ENCODE measurements around the gene HS6ST2.
"Not testable (repeated sequence)": the region's sequence is repeated elsewhere in the genome, so short reads cannot be mapped to it uniquely, and the experiment has no call there.

DNA sequence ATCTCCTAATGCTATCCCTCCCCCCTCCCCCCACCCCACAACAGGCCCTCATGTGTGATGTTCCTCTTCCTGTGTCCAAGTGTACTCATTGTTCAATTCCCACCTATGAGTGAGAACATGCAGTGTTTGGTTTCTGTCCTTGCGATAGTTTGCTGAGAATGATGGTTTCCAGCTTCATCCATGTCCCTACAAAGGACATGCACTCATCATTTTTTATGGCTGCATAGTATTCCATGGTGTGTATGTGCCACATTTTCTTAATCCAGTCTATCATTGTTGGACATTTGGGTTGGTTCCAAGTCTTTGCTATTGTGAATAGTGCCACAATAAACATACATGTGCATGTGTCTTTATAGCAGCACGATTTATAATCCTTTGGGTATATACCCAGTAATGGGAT, 77.7 kb downstream of the HS6ST2 start:
- TF ChIP-seq, protein P1, sequence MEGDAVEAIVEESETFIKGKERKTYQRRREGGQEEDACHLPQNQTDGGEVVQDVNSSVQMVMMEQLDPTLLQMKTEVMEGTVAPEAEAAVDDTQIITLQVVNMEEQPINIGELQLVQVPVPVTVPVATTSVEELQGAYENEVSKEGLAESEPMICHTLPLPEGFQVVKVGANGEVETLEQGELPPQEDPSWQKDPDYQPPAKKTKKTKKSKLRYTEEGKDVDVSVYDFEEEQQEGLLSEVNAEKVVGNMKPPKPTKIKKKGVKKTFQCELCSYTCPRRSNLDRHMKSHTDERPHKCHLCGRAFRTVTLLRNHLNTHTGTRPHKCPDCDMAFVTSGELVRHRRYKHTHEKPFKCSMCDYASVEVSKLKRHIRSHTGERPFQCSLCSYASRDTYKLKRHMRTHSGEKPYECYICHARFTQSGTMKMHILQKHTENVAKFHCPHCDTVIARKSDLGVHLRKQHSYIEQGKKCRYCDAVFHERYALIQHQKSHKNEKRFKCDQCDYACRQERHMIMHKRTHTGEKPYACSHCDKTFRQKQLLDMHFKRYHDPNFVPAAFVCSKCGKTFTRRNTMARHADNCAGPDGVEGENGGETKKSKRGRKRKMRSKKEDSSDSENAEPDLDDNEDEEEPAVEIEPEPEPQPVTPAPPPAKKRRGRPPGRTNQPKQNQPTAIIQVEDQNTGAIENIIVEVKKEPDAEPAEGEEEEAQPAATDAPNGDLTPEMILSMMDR (IDR thresholded peaks at IDR 0.05; ENCODE audit: low read depth, low read length, missing input control), result not testable (repeated sequence)
- not testable (repeated sequence) for TF ChIP-seq YY1 (IDR thresholded peaks at IDR 0.05)
